ENCODE measurements around the gene SEMA3A.
"Not testable (repeated sequence)": the region's sequence is repeated elsewhere in the genome, so short reads cannot be mapped to it uniquely, and the experiment has no call there.

The SEMA3A gene
- total RNA-seq = 0.18 to 0.98 (median 0.27) reads per million in 4 experiments

- no peak for DNase-seq
Measured at GRCh38 chr7:84194484-84195271, at the start of gene SEMA3A. Gene SEMA3A (minus strand): TSS chr7:84194789. CDS start chr7:84194586, 203 bp downstream.

- not testable (repeated sequence) for DNase-seq
Measured at GRCh38 chr7:84243037-84243436, 48.4 kb upstream of the SEMA3A start.

DNA sequence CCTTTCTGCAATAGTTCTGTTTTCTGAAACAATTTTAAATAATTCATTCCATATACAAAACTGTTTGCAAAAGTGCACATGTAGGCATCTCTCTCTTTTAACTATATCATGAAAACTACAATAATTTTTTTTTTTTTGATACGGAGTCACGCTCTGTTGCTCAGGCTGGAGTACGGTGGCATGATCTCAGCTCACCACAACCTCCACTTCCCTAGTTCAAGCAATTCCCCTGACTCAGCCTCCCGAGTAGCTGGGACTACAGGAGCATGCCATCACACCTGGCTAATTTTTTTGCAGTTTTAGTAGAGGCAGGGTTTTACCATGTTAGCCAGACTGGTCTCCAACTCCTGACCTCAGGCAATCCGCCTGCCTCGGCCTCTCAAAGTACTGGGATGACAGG is 44.0 kb upstream of the SEMA3A start:
- DNase-seq = no peak

DNA sequence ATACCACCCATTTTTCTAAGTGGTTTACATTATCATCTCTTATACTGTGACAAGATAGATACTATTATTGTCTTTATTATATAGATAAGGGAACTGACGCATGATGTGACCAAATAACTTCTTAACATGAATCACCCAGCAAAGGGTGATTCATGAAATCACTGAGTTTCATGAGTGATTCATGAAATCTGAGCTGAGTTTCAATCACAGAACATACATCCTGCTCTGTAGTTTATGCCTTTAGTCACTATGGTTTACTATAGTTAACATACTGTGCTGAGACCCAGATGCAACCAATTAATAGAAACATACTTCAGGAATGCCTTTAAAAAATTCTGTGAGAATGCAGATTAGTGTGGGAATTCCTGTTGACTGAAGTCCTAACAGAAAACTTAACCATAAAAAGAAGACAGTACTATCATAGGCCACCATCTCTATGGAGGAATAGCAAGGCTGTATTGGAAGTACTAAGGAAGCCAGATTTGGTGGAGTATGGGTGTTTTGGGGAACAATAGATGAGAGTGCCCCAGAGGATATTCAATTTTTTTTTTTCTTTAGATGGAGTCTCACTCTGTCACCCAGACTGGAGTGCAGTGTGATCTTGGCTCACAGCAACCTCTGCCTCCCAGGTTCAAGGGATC is 43.1 kb upstream of the SEMA3A start:
- no peak for DNase-seq

DNA sequence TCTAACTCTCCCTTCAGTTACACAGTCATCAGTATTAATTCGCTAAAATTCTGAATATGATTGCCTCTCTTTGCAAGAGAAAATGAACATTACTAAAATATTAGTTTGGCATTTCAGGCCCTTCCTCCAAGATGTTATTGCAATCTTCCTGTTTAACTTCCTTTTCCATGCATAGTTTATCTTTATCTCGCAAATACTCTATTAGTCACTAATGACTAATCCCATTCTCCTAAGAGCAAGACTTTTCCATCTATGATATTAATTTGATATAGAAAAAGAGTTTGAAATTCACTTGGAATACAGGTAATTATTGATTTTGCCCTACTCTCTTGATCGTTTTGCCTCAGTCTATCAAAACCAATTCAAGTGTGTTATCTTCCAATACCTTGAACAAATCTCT is 41.8 kb upstream of the SEMA3A start:
- DNase-seq = no peak

- DNase-seq = no peak
Measured at GRCh38 chr7:84232646-84233045, 38.1 kb upstream of the SEMA3A start.

DNA sequence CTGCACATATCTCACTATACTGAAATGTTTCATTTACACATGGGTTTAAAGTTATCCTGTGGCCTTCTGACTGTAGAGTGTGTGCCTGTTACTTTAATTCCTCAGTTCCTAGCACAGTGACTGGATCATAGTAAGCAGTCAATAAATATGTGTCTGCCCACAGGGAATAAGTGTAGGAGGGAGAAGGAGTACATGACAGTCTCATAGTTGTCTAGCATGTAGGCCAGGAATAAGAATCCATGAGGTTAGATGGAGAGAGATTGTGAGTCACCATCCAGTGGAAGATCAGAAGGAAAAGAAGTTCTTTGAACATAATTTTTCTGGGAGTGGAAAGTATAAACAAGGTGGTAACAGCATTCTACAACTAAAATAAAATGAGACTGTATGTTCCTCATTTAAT is 36.6 kb upstream of the SEMA3A start:
- DNase-seq = no peak

GRCh38 chr7:84230491-84230890 is 35.9 kb upstream of the SEMA3A start:
- no peak for DNase-seq

GRCh38 chr7:84228526-84228925 is 33.9 kb upstream of the SEMA3A start:
- DNase-seq = no peak

DNA sequence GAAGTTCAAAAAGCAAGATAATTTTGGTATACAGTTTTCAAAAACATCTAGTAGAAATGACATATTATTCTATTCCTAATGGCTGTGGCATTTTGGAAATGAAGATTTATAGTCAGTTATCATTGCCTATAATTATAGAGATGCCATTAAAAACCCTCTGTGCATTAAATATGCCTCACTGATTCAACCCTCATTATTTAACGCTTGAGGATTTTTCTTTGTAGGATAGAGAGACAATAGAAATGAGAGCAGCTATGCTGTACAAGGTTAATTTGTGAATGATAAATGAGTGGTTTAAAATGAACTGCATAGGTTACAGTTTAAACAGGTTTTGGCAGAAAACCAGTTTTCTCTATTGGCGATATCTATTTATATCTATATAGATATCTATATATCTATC is 32.2 kb upstream of the SEMA3A start:
- no peak for DNase-seq

GRCh38 chr7:84224505-84224904 is 29.9 kb upstream of the SEMA3A start:
- DNase-seq = no peak

DNA sequence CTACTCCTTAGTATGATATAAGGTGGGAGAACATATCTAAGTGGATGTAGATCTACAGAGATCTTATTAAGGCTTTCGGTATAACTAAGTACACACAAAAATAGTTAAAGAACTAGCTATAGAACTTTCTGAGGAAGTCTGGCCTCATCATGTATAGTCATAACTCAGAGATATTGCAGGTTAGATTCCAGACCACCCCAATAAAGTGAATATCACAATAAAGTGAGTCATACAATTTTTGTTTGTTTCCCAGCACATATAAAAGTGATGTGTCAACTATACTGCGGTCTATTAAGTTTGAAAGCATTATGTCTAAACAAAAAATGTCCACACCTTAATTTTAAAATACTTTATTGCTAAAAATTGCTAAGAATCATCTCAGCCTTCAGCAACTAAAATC is 24.7 kb upstream of the SEMA3A start:
- no peak for DNase-seq

DNA sequence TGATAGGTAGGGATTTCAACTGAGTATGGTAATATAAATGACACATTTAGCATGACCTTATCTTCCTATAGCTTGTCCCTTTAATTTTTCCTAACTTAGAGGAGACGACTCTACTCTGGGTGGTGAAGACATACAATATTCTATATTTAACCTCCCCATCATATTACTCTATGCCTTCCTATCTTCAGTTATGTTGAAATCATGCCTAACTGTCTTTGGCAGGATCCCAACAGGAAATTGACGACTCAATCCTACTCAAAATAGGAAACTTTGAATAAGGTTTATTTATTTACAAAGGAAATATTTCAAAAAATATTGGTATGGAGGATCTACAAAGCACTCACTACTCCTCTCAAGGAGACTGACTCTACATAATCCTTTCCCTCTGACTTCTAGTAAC is 24.1 kb upstream of the SEMA3A start:
- no peak for DNase-seq

- no peak for DNase-seq
Measured at GRCh38 chr7:84216472-84216871, 21.9 kb upstream of the SEMA3A start.

DNA sequence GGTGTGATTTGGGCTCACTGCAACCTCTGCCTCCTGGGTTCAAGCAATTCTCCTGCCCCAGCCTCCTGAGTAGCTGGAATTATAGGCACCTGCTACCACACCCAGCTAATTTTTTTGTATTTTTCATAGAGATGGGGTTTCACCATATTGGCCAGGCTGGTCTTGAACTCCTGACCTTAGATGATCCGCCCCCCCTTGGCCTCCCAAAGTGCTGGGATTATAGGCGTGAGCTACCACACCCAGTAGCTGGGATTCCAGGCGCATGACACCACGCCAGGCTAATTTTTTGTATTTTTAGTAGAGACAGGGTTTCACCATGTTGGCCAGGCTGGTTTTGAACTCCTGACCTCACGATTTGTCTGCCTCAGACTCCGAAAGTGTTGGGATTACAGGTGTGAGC is 20.2 kb upstream of the SEMA3A start:
- not testable (repeated sequence) for DNase-seq

DNA sequence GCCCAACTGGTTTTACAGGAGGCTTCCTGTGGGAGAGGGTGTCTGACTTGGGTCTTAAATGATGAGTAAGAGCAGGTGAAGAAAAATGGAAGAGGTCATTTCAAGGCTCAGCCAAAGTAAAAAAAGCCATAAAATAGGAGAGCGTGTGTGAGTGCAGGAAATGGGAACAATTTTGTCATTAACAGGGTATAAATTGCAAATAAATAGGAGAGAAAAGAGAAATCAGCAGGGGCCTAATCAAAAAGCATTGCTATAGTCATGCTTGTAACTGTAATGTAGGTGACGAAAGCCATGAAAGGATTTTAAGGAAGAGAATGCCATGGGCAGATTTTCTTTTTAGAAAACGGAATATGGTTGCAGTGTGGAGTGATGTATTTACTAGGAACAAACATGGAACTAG is 15.7 kb upstream of the SEMA3A start:
- DNase-seq = no peak

DNA sequence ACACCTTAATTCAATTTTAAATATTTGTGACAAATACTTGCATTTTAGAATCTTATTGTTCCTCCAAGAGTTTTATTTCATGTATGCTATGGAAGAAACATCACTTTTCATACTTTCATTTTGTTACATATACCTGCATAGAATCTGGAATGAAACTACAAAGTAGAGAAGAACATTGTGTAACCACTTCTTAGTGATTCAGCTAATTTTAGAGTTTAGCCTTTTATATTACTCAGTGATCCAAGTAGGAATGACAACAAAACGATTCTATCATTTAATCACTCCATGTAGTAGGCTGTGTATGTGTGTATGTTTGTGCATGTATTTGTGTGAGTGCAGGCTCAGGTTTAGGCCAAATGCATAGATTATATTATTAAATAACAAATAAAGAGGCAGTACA is 14.4 kb upstream of the SEMA3A start:
- DNase-seq = no peak

DNA sequence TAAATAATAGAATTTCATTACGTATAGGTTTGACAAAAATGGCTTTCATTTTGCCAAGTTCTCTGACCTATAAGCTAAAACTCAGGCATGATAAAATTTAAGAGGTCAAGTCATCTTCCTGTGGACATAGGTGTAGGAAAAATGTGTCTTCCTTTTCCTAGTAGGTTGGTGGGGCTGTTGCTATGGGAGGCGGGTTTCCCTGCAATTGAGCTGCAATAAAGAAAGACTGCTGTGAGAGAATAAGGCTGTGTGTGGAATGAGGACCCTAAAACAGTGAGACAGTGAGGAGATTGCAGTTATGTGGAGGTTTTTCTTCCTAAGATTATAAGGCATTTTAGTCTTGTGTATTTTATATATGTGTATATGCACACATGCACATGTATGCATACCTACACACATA is 13.0 kb upstream of the SEMA3A start:
- no peak for DNase-seq

GRCh38 chr7:84207025-84207424 is 12.4 kb upstream of the SEMA3A start:
- DNase-seq = no peak

DNA sequence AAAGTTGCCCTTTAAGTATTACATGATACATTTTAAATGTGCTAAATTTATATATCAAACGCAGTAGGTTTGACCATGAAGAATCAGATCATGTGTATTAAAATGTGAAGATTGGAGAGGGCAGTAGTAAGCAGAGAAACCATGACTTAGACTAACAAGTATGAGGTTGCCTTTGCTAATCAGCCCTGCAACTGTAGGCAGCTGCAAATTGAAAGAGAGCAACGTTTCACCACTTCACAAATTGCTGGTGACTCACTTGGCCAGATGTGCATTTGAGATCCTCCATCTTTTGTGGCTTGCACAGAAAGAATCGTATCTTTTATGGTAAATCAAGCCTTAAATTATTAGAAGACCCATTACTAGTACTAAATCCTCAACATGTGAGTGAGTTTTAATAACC is 10.1 kb upstream of the SEMA3A start:
- no peak for DNase-seq

GRCh38 chr7:84202855-84203254 is 8.3 kb upstream of the SEMA3A start:
- DNase-seq = no peak

- no peak for DNase-seq
Measured at GRCh38 chr7:84200859-84201258, 6.3 kb upstream of the SEMA3A start.

DNA sequence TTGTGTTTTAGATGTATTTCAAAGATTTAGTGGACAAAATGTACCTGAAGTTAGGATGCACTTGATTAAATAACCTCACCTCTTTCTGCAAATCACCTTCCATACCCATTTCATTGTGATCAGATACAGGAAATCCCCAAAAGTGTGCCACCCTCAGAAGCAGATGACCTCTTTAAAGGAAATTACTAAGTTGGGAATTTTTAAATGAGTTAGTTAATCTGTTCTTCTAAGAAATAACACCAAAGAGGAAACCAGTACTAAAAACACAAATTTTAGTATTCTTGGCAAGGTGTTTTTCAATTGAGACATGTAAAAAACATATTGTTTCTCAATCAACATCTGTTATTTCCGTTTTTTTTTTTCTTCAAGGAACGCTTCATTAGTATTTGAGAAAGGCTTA is 4.6 kb upstream of the SEMA3A start:
- DNase-seq = no peak

DNA sequence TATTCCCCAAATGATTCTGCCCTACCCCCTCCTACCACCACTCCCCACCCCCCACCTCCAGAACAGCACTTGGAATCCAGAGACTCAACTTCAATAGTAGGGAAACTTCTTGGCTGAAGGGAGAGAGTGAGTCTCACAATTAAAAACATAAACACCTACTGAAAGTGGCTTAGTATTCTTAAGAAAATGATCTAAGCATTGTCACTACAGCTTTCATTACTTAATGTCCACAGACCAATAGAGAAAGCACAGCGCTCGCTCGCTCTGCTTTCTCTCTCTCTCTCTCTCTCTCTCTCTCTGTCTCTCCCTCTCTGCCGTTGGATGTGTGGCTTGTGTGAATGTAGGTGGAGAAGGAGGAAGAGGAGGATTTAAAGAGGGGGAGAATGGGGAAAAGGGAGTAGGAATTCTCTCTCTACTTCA is 1.5 kb upstream of the SEMA3A start:
- DNase-seq = no peak
